ENCODE data around the gene SDC4.

Gene SDC4

DNA sequence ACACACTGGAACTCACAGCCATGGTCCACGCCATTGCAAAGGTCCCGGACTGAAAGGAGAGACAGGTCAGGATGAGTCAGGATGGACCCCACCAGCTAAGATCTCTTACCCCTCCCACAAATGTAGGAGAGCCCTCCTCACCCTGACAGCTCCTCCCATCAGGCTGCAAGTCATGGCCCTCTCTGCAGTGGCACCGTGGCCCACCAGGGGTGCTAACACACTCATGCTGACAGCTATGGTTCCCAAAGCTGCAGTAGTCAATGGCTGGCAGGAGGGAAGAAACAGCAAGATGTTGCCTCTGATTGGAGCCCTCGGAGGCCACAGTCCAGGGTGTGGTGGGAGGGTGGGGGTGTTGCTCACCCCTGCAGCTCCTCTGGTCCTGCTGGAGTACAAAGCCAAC is 47.3 kb downstream of the SDC4 start:
- Histone ChIP-seq H3K9ac (ENCODE audit: low read length in 5 of 5) (no peak overlapping the region), H3K4me3 (ENCODE audit: low read depth in 1 of 5, low read length in 5 of 5) (no peak overlapping the region), H3K27me3 (ENCODE audit: control insufficient read depth in 5 of 5, insufficient read depth in 4 of 5, low read length in 5 of 5) (peaks cover 3 to 27% (median 22%) of the 10 kb centered on the region in 5 donors), H3K36me3 (ENCODE audit: control insufficient read depth in 5 of 5, insufficient read depth in 5 of 5, low read length in 5 of 5) (no peaks in the 10 kb centered on the region), H3K9me3 (ENCODE audit: control insufficient read depth in 5 of 5, low read length in 5 of 5) (no peaks in the 10 kb centered on the region), H3K27ac (ENCODE audit: low read depth, low read length) (no peak overlapping the region), H3K4me1 (ENCODE audit: control insufficient read depth in 5 of 5, insufficient read depth in 5 of 5, low read length in 5 of 5) (no peaks in the 10 kb centered on the region)

GRCh38 chr20:45299786-45300185 is 48.4 kb downstream of the SDC4 start:
- Histone ChIP-seq H3K9ac (ENCODE audit: low read length in 5 of 5) (no peak overlapping the region), H3K27ac (ENCODE audit: low read depth, low read length) (no peak overlapping the region), H3K4me3 (ENCODE audit: low read depth in 1 of 5, low read length in 5 of 5) (no peak overlapping the region), H3K4me1 (ENCODE audit: control insufficient read depth in 5 of 5, insufficient read depth in 5 of 5, low read length in 5 of 5) (no peaks in the 10 kb centered on the region), H3K27me3 (ENCODE audit: control insufficient read depth in 5 of 5, insufficient read depth in 4 of 5, low read length in 5 of 5) (peaks cover 3 to 24% (median 17%) of the 10 kb centered on the region in 5 donors), H3K9me3 (ENCODE audit: control insufficient read depth in 5 of 5, low read length in 5 of 5) (no peaks in the 10 kb centered on the region), H3K36me3 (ENCODE audit: control insufficient read depth in 5 of 5, insufficient read depth in 5 of 5, low read length in 5 of 5) (no peaks in the 10 kb centered on the region)

DNA sequence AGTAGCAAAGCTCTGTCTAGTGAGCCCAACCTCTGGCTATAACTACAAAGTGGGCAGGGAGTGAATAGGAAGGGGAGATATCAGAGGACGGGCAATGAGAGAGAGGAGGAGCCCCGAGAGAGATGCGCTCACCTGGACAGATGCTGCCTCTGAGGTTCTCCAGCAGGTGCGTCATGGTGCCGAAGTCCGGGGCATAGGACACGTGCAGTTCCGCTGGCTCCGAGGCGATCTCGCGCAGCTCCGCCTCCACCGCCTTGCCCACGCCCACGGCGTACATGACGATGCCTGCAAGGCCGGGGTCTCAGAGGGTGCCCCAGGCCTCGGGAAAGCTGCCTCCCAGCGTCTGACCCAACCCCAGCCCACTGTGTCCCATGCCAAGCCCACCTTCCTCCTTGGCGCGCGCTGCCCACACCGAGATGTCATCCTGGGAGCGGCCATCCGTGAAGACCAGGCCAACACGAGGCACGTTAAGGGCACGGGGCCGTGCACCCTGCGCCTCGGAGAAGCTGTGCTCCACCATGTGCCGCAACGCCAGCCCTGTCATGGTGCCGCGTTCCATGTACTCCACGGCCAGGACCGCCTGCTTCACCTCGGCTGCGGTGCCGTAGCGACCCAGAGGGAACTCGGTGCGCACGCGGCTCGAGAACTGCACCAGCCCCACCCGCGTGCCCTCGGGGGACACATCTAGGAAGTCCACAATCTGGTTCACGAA is 50.3 kb downstream of the SDC4 start:
- Histone ChIP-seq H3K27ac (ENCODE audit: low read depth, low read length) (no peak overlapping the region), H3K27me3 (ENCODE audit: control insufficient read depth in 5 of 5, insufficient read depth in 4 of 5, low read length in 5 of 5) (peaks cover 2 to 12% (median 6%) of the 10 kb centered on the region in 5 donors), H3K9ac (ENCODE audit: low read length in 5 of 5) (no peak overlapping the region), H3K9me3 (ENCODE audit: control insufficient read depth in 5 of 5, low read length in 5 of 5) (no peaks in the 10 kb centered on the region), H3K4me1 (ENCODE audit: control insufficient read depth in 5 of 5, insufficient read depth in 5 of 5, low read length in 5 of 5) (peaks cover 2 to 12% (median 11%) of the 10 kb centered on the region in 5 donors), H3K36me3 (ENCODE audit: control insufficient read depth in 5 of 5, insufficient read depth in 5 of 5, low read length in 5 of 5) (no peaks in the 10 kb centered on the region), H3K4me3 (ENCODE audit: low read depth in 1 of 5, low read length in 5 of 5) (no peak overlapping the region)

GRCh38 chr20:45294659-45295058 is 53.6 kb downstream of the SDC4 start:
- no peaks in the 10 kb centered on the region for H3K9me3 ChIP-seq (ENCODE audit: control insufficient read depth in 5 of 5, low read length in 5 of 5)
- no peak overlapping the region for H3K9ac ChIP-seq (ENCODE audit: low read length in 5 of 5)
- no peak overlapping the region for H3K4me3 ChIP-seq (ENCODE audit: low read depth in 1 of 5, low read length in 5 of 5)
- peaks cover 4 to 14% (median 6%) of the 10 kb centered on the region in 5 donors for H3K27me3 ChIP-seq (ENCODE audit: control insufficient read depth in 5 of 5, insufficient read depth in 4 of 5, low read length in 5 of 5)
- H3K4me1 ChIP-seq (ENCODE audit: control insufficient read depth in 5 of 5, insufficient read depth in 5 of 5, low read length in 5 of 5): peaks cover 2 to 19% (median 13%) of the 10 kb centered on the region in 5 donors
- no peak overlapping the region for H3K27ac ChIP-seq (ENCODE audit: low read depth, low read length)
- H3K36me3 ChIP-seq (ENCODE audit: control insufficient read depth in 5 of 5, insufficient read depth in 5 of 5, low read length in 5 of 5): no peaks in the 10 kb centered on the region

DNA sequence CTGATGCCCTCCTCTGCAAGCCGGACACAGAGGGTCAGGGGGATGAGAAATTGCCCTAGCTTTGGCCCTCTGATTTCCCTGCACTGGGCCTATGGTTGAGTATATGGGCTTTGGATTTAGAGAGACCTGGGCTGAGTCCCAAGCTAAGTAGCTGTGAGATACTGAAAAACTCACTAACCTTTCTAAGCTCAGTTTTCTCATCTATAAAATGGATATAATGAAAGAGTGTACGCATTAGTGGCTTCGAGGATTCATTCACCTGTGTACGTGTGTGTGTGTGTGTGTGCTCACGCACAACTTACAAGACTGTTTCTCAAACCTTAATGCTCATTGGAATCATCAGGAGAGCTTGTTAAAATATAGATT is 54.2 kb downstream of the SDC4 start:
- Histone ChIP-seq H3K9me3 (ENCODE audit: control insufficient read depth in 5 of 5, low read length in 5 of 5) (no peaks in the 10 kb centered on the region), H3K9ac (ENCODE audit: low read length in 5 of 5) (peak overlapping the region in 2 of 5 donors; percentile 56 to 68), H3K36me3 (ENCODE audit: control insufficient read depth in 5 of 5, insufficient read depth in 5 of 5, low read length in 5 of 5) (no peaks in the 10 kb centered on the region), H3K4me1 (ENCODE audit: control insufficient read depth in 5 of 5, insufficient read depth in 5 of 5, low read length in 5 of 5) (peaks cover 2 to 19% (median 13%) of the 10 kb centered on the region in 5 donors), H3K4me3 (ENCODE audit: low read depth in 1 of 5, low read length in 5 of 5) (peak overlapping the region in 4 of 5 donors; percentile 61 to 70 (median 67)), H3K27ac (ENCODE audit: low read depth, low read length) (no peak overlapping the region), H3K27me3 (ENCODE audit: control insufficient read depth in 5 of 5, insufficient read depth in 4 of 5, low read length in 5 of 5) (peaks cover 4 to 14% (median 6%) of the 10 kb centered on the region in 5 donors)

- Histone ChIP-seq H3K4me1 (ENCODE audit: control insufficient read depth in 5 of 5, insufficient read depth in 5 of 5, low read length in 5 of 5) (peaks cover 2 to 19% (median 13%) of the 10 kb centered on the region in 5 donors), H3K4me3 (ENCODE audit: low read depth in 1 of 5, low read length in 5 of 5) (peak overlapping the region in 4 of 5 donors; percentile 61 to 70 (median 67)), H3K36me3 (ENCODE audit: control insufficient read depth in 5 of 5, insufficient read depth in 5 of 5, low read length in 5 of 5) (no peaks in the 10 kb centered on the region), H3K27me3 (ENCODE audit: control insufficient read depth in 5 of 5, insufficient read depth in 4 of 5, low read length in 5 of 5) (peaks cover 4 to 19% (median 5%) of the 10 kb centered on the region in 5 donors), H3K9ac (ENCODE audit: low read length in 5 of 5) (peak overlapping the region in 4 of 5 donors; percentile 22 to 68 (median 44)), H3K27ac (ENCODE audit: low read depth, low read length) (no peak overlapping the region), H3K9me3 (ENCODE audit: control insufficient read depth in 5 of 5, low read length in 5 of 5) (no peaks in the 10 kb centered on the region)
Measured at GRCh38 chr20:45293041-45294002, 54.9 kb downstream of the SDC4 start.

DNA sequence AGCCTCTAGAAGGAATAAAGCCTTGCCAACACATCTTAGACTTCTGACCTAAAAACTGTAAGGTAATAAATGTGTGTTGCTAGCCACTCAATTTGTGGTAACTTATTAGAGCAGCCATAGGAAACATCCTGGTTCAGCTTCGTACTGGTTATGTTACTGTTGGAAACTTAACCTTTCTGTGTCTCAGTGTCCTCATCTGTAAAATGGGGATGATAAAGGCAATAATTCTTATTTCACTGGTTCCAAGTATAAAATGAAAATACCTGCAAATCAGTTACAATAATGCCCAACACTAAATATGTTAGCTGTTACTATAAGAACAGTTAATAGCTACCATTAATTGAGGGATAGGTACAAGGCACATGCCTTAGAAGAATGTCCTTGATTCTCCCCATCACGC is 55.9 kb downstream of the SDC4 start:
- Histone ChIP-seq H3K36me3 (ENCODE audit: control insufficient read depth in 5 of 5, insufficient read depth in 5 of 5, low read length in 5 of 5) (no peaks in the 10 kb centered on the region), H3K9ac (ENCODE audit: low read length in 5 of 5) (no peak overlapping the region), H3K27me3 (ENCODE audit: control insufficient read depth in 5 of 5, insufficient read depth in 4 of 5, low read length in 5 of 5) (peaks cover 0 to 15% (median 5%) of the 10 kb centered on the region in 5 donors), H3K9me3 (ENCODE audit: control insufficient read depth in 5 of 5, low read length in 5 of 5) (no peaks in the 10 kb centered on the region), H3K27ac (ENCODE audit: low read depth, low read length) (no peak overlapping the region), H3K4me1 (ENCODE audit: control insufficient read depth in 5 of 5, insufficient read depth in 5 of 5, low read length in 5 of 5) (peaks cover 2 to 19% (median 13%) of the 10 kb centered on the region in 5 donors), H3K4me3 (ENCODE audit: low read depth in 1 of 5, low read length in 5 of 5) (no peak overlapping the region)

- Histone ChIP-seq H3K4me3 (ENCODE audit: low read depth in 1 of 5, low read length in 5 of 5) (no peak overlapping the region), H3K36me3 (ENCODE audit: control insufficient read depth in 5 of 5, insufficient read depth in 5 of 5, low read length in 5 of 5) (no peaks in the 10 kb centered on the region), H3K27me3 (ENCODE audit: control insufficient read depth in 5 of 5, insufficient read depth in 4 of 5, low read length in 5 of 5) (peaks cover 4 to 15% (median 6%) of the 10 kb centered on the region in 5 donors), H3K4me1 (ENCODE audit: control insufficient read depth in 5 of 5, insufficient read depth in 5 of 5, low read length in 5 of 5) (peaks cover 2 to 19% (median 13%) of the 10 kb centered on the region in 5 donors), H3K27ac (ENCODE audit: low read depth, low read length) (no peak overlapping the region), H3K9me3 (ENCODE audit: control insufficient read depth in 5 of 5, low read length in 5 of 5) (no peaks in the 10 kb centered on the region), H3K9ac (ENCODE audit: low read length in 5 of 5) (no peak overlapping the region)
Measured at GRCh38 chr20:45291526-45291925, 56.7 kb downstream of the SDC4 start.

DNA sequence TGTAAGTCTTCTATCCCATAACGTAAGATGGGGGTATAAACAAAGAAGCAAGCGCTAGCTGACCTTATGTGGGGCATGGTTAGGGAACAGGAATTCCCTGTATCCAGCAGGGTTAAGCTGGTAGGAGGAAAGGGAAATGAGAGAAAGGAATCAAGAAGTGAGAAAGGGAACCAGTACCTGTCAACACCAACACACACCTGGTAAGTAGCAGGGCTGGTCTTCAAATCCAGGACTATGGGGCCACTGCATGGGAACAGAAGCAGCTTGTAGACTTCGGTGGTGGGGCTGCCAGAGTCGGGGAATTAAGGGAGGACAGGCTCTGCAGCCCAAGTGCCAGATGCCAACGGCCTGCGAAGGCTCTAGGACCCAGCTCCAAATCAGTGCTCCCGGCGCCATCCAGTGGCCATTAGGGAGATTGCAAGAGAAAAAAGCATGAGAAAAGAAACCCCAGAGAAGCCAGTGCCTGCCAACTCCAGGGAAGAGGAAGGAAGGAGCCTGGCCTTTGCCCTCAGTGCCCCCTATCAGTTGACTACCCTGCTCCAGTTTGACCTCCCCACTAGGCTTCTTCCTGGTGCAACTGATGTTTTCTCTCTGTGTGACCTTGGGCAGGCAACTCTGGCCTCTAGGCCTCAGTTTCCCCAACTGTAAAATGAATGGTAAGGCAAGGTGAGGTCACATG is 57.4 kb downstream of the SDC4 start:
- Histone ChIP-seq H3K27ac (ENCODE audit: low read depth, low read length) (no peak overlapping the region), H3K36me3 (ENCODE audit: control insufficient read depth in 5 of 5, insufficient read depth in 5 of 5, low read length in 5 of 5) (no peaks in the 10 kb centered on the region), H3K9me3 (ENCODE audit: control insufficient read depth in 5 of 5, low read length in 5 of 5) (no peaks in the 10 kb centered on the region), H3K9ac (ENCODE audit: low read length in 5 of 5) (no peak overlapping the region), H3K27me3 (ENCODE audit: control insufficient read depth in 5 of 5, insufficient read depth in 4 of 5, low read length in 5 of 5) (peaks cover 3 to 15% (median 4%) of the 10 kb centered on the region in 5 donors), H3K4me1 (ENCODE audit: control insufficient read depth in 5 of 5, insufficient read depth in 5 of 5, low read length in 5 of 5) (peaks cover 2 to 19% (median 13%) of the 10 kb centered on the region in 5 donors), H3K4me3 (ENCODE audit: low read depth in 1 of 5, low read length in 5 of 5) (no peak overlapping the region)
